Measurements from ENCODE around the gene ROBO1. TPM values are rescaled to one million over a fixed set of nuclear protein-coding genes. Genes with fewer than 3 reads are reported as not detected.

ROBO1 gene
- total RNA-seq, 1 experiment from 2014 or later: 51.2 TPM

GRCh38 chr3:78927759-78928158, 840.0 kb downstream of the ROBO1 start:
- in situ Hi-C loops (cut with HindIII; ENCODE audit: low pct_unique_long_range_greater_than_20kb, low sequenced_read_pairs): no loop called here

GRCh38 chr3:78926523-78926922, 841.3 kb downstream of the ROBO1 start:
- no peak for DNase-seq (ENCODE audit: low read depth, low spot score)
- in situ Hi-C loops (cut with HindIII; ENCODE audit: low pct_unique_long_range_greater_than_20kb, low sequenced_read_pairs): no loop called here

More at GRCh38 chr3:78927759-78928158, 840.0 kb downstream of the ROBO1 start:
- DNase-seq (ENCODE audit: low read depth, low spot score): no peak

- DNase-seq (ENCODE audit: low read depth, low spot score): no peak
- in situ Hi-C loops (cut with HindIII; ENCODE audit: low pct_unique_long_range_greater_than_20kb, low sequenced_read_pairs): no loop called here
Observed at GRCh38 chr3:78924711-78925110, 843.1 kb downstream of the ROBO1 start.

GRCh38 chr3:78919021-78919755, 848.6 kb downstream of the ROBO1 start:
- in situ Hi-C loops (cut with HindIII; ENCODE audit: low pct_unique_long_range_greater_than_20kb, low sequenced_read_pairs): no loop called here
- DNase-seq (ENCODE audit: low read depth, low spot score): peak; percentile 56

- in situ Hi-C loops (cut with HindIII; ENCODE audit: low pct_unique_long_range_greater_than_20kb, low sequenced_read_pairs): no loop called here
- no peak for DNase-seq (ENCODE audit: low read depth, low spot score)
Observed at GRCh38 chr3:78918361-78919020, 849.3 kb downstream of the ROBO1 start.

- in situ Hi-C loops (cut with HindIII; ENCODE audit: low pct_unique_long_range_greater_than_20kb, low sequenced_read_pairs): no loop called here
Observed at GRCh38 chr3:78917536-78917935, 850.3 kb downstream of the ROBO1 start.

GRCh38 chr3:78913711-78914110, 854.1 kb downstream of the ROBO1 start:
- in situ Hi-C loops (cut with HindIII; ENCODE audit: low pct_unique_long_range_greater_than_20kb, low sequenced_read_pairs): no loop called here
- DNase-seq (ENCODE audit: low read depth, low spot score): peak; percentile 75

More at GRCh38 chr3:78917536-78917935, 850.3 kb downstream of the ROBO1 start:
- DNase-seq (ENCODE audit: low read depth, low spot score): no peak

- DNase-seq (ENCODE audit: low read depth, low spot score): no peak
- in situ Hi-C loops (cut with HindIII; ENCODE audit: low pct_unique_long_range_greater_than_20kb, low sequenced_read_pairs): no loop called here
Observed at GRCh38 chr3:78912687-78913086, 855.1 kb downstream of the ROBO1 start.

GRCh38 chr3:78912259-78912658, 855.5 kb downstream of the ROBO1 start:
- in situ Hi-C loops (cut with HindIII; ENCODE audit: low pct_unique_long_range_greater_than_20kb, low sequenced_read_pairs): no loop called here

GRCh38 chr3:78911394-78911793, 856.4 kb downstream of the ROBO1 start:
- no peak for DNase-seq (ENCODE audit: low read depth, low spot score)
- in situ Hi-C loops (cut with HindIII; ENCODE audit: low pct_unique_long_range_greater_than_20kb, low sequenced_read_pairs): no loop called here

More at GRCh38 chr3:78912259-78912658, 855.5 kb downstream of the ROBO1 start:
- DNase-seq (ENCODE audit: low read depth, low spot score): no peak

GRCh38 chr3:78908236-78908635, 859.6 kb downstream of the ROBO1 start:
- DNase-seq (ENCODE audit: low read depth, low spot score): no peak
- in situ Hi-C loops (cut with HindIII; ENCODE audit: low pct_unique_long_range_greater_than_20kb, low sequenced_read_pairs): no loop called here

GRCh38 chr3:78907367-78907766, 860.4 kb downstream of the ROBO1 start:
- peak; percentile 75 for DNase-seq (ENCODE audit: low read depth, low spot score)
- in situ Hi-C loops (cut with HindIII; ENCODE audit: low pct_unique_long_range_greater_than_20kb, low sequenced_read_pairs): no loop called here

GRCh38 chr3:78906930-78907329, 860.9 kb downstream of the ROBO1 start:
- no peak for DNase-seq (ENCODE audit: low read depth, low spot score)
- in situ Hi-C loops (cut with HindIII; ENCODE audit: low pct_unique_long_range_greater_than_20kb, low sequenced_read_pairs): no loop called here

GRCh38 chr3:78906245-78906644, 861.6 kb downstream of the ROBO1 start:
- DNase-seq (ENCODE audit: low read depth, low spot score): no peak
- in situ Hi-C loops (cut with HindIII; ENCODE audit: low pct_unique_long_range_greater_than_20kb, low sequenced_read_pairs): no loop called here

GRCh38 chr3:78905700-78906099, 862.1 kb downstream of the ROBO1 start:
- in situ Hi-C loops (cut with HindIII; ENCODE audit: low pct_unique_long_range_greater_than_20kb, low sequenced_read_pairs): no loop called here
- no peak for DNase-seq (ENCODE audit: low read depth, low spot score)

GRCh38 chr3:78901544-78901943, 866.3 kb downstream of the ROBO1 start:
- in situ Hi-C loops (cut with HindIII; ENCODE audit: low pct_unique_long_range_greater_than_20kb, low sequenced_read_pairs): no loop called here
- DNase-seq (ENCODE audit: low read depth, low spot score): no peak

- DNase-seq (ENCODE audit: low read depth, low spot score): no peak
- in situ Hi-C loops (cut with HindIII; ENCODE audit: low pct_unique_long_range_greater_than_20kb, low sequenced_read_pairs): no loop called here
Observed at GRCh38 chr3:78900880-78901279, 866.9 kb downstream of the ROBO1 start.

- in situ Hi-C loops (cut with HindIII; ENCODE audit: low pct_unique_long_range_greater_than_20kb, low sequenced_read_pairs): no loop called here
- DNase-seq (ENCODE audit: low read depth, low spot score): no peak
Observed at GRCh38 chr3:78900426-78900825, 867.4 kb downstream of the ROBO1 start.

GRCh38 chr3:78895528-78895927, 872.3 kb downstream of the ROBO1 start:
- in situ Hi-C loops (cut with HindIII; ENCODE audit: low pct_unique_long_range_greater_than_20kb, low sequenced_read_pairs): no loop called here
- DNase-seq (ENCODE audit: low read depth, low spot score): no peak
